Caco-2 (cell line): ENCODE measurements around the gene MECR. TPM values are rescaled to one million over a fixed set of nuclear protein-coding genes. Genes with fewer than 3 reads are reported as not detected.
A peak's percentile ranks its signal among the peaks of the same experiment; 100 is the strongest.

Source experiments
- BruUV-seq: library from RNA; stranded (reverse); fragments of 400-500 nt; replicated peaks from 2 replicates; lab custom pipeline; 2021; lab: Mats Ljungman, UMichigan
- CTCF ChIA-PET: fragments of 300-600 bp; sonication (Branson Sonifier 250); formaldehyde crosslinking; loops from one replicate; lab custom pipeline; 2022; ENCODE audit warnings: antibody characterized with exemption; lab: Charles Lee
- POLR2A ChIA-PET: fragments of 300-600 bp; sonication (Branson Sonifier 250); formaldehyde crosslinking; loops from one replicate; lab custom pipeline; 2022; ENCODE audit warnings: antibody characterized with exemption; lab: Charles Lee
- DNase-seq, 2 experiments: peaks; one replicate each; pipeline versions ENCODE4 v3.0.0 to v3.0.0-alpha.2; 2020 to 2022
- H3K27me3 ChIP-seq: replicated peaks from 2 replicates; pipeline ENCODE4 v1.6.0; 2011; ENCODE audit warnings: low read length; ENCODE audit not compliant: control insufficient read depth, insufficient read depth
- H3K36me3 ChIP-seq: 2 replicates; pipeline ENCODE4 v1.5.1; 2011; ENCODE audit warnings: low read length; ENCODE audit not compliant: control insufficient read depth, insufficient read depth
- H3K4me1 ChIP-seq: fragments of 250-450 bp; sonication (Bioruptor Pico); 2 replicates; pipeline ENCODE4 v1.5.1; 2020; ENCODE audit warnings: mild to moderate bottlenecking
- H3K4me3 ChIP-seq: 2 replicates; pipeline ENCODE4 v1.5.1; 2011; ENCODE audit warnings: low read depth, mild to moderate bottlenecking, control low read depth, low read length
- H3K9me3 ChIP-seq: fragments of 250-450 bp; sonication (Bioruptor Pico); 2 replicates; pipeline ENCODE4 v1.5.1; 2020; ENCODE audit warnings: mild to moderate bottlenecking, moderate library complexity
- H3K27ac Mint-ChIP-seq: one replicate; pipeline ENCODE4 v1.8.0; 2022; ENCODE audit warnings: mixed read lengths; ENCODE audit not compliant: unreplicated experiment
- H3K27me3 Mint-ChIP-seq: one replicate; pipeline ENCODE4 v1.8.0; 2022; ENCODE audit warnings: mixed read lengths; ENCODE audit not compliant: insufficient read depth, unreplicated experiment
- H3K36me3 Mint-ChIP-seq: one replicate; pipeline ENCODE4 v1.8.0; 2022; ENCODE audit warnings: mild to moderate bottlenecking, mixed read lengths; ENCODE audit not compliant: insufficient read depth, unreplicated experiment
- H3K4me1 Mint-ChIP-seq: one replicate; pipeline ENCODE4 v1.8.0; 2022; ENCODE audit warnings: low read depth, mixed read lengths; ENCODE audit not compliant: unreplicated experiment
- H3K4me3 Mint-ChIP-seq: one replicate; pipeline ENCODE4 v1.8.0; 2022; ENCODE audit warnings: mild to moderate bottlenecking, moderate library complexity, mixed read lengths; ENCODE audit not compliant: unreplicated experiment
- H3K9me3 Mint-ChIP-seq: one replicate; pipeline ENCODE4 v1.8.0; 2022; ENCODE audit warnings: mixed read lengths; ENCODE audit not compliant: unreplicated experiment
- CTCF ChIP-seq, 2 experiments: fragments of 200-600 bp in 1 of 2; IDR thresholded peaks; 1 replicate in 1 of 2; 2 replicates in 1 of 2; pipeline versions ENCODE4 v1.5.1 to v1.8.0; 2011 to 2022; ENCODE audit warnings: antibody characterized with exemption in 1 of 2, control low read depth in 1 of 2, inconsistent platforms in 1 of 2, low read depth in 1 of 2, low read length in 1 of 2, mild to moderate bottlenecking in 1 of 2, moderate library complexity in 1 of 2; ENCODE audit not compliant: insufficient read depth in 1 of 2, severe bottlenecking in 1 of 2, unreplicated experiment in 1 of 2
- intact Hi-C: fragments of 100-400 bp; cut with micrococcal nuclease; formaldehyde crosslinking; loops from one replicate; pipeline ENCODE4 v1.10.0; 2022; ENCODE audit not compliant: unreplicated experiment
- total RNA-seq: library from RNA; stranded (reverse); gene quantifications from 2 replicates; pipeline ENCODE4 v1.2.3, GENCODE V29; 2022

Gene MECR
- total RNA-seq, 1 experiment from 2014 or later = 23.1 TPM

- Mint-ChIP-seq H3K4me3 (no peak overlapping the region), H3K36me3 (peaks cover 5% of the 10 kb centered on the region), H3K27me3 (no peaks in the 10 kb centered on the region), H3K9me3 (no peaks in the 10 kb centered on the region), H3K27ac (no peak overlapping the region), H3K4me1 (peaks cover 16% of the 10 kb centered on the region)
- Histone ChIP-seq H3K9me3 (no peaks in the 10 kb centered on the region), H3K4me1 (peaks cover 25% of the 10 kb centered on the region), H3K27me3 (no peaks in the 10 kb centered on the region), H3K4me3 (no peak overlapping the region), H3K36me3 (no peaks in the 10 kb centered on the region)
- intact Hi-C loops = no loop called here
- ChIA-PET CTCF (no interaction called here), POLR2A (no interaction called here)
- TF ChIP-seq CTCF (IDR thresholded peaks at IDR 0.05; ENCODE audit: insufficient read depth in 1 of 2, low read depth in 1 of 2, low read length in 1 of 2, severe bottlenecking in 1 of 2, unreplicated experiment in 1 of 2) = no peak
- no peak for DNase-seq
- BruUV-seq = no TSS peak
Observed at GRCh38 chr1:29251164-29252124, 20.7 kb upstream of the MECR start.

- Mint-ChIP-seq H3K4me1 (peaks cover 16% of the 10 kb centered on the region), H3K4me3 (peak overlapping the region; percentile 8), H3K27me3 (no peaks in the 10 kb centered on the region), H3K36me3 (peaks cover 5% of the 10 kb centered on the region), H3K27ac (peak overlapping the region; percentile 88), H3K9me3 (no peaks in the 10 kb centered on the region)
- no peak for TF ChIP-seq CTCF (IDR thresholded peaks at IDR 0.05; ENCODE audit: insufficient read depth in 1 of 2, low read depth in 1 of 2, low read length in 1 of 2, severe bottlenecking in 1 of 2, unreplicated experiment in 1 of 2)
- ChIA-PET POLR2A (no interaction called here), CTCF (no interaction called here)
- BruUV-seq = no TSS peak
- Histone ChIP-seq H3K4me1 (peaks cover 31% of the 10 kb centered on the region), H3K4me3 (no peak overlapping the region), H3K36me3 (no peaks in the 10 kb centered on the region), H3K27me3 (no peaks in the 10 kb centered on the region), H3K9me3 (no peaks in the 10 kb centered on the region)
- intact Hi-C loops = no loop called here
- DNase-seq = no peak
Observed at GRCh38 chr1:29249951-29250581, 19.3 kb upstream of the MECR start.

- CTCF ChIA-PET = no interaction called here
- Mint-ChIP-seq H3K27me3 (no peaks in the 10 kb centered on the region), H3K4me1 (peaks cover 16% of the 10 kb centered on the region), H3K9me3 (no peaks in the 10 kb centered on the region), H3K36me3 (no peaks in the 10 kb centered on the region), H3K4me3 (peak overlapping the region; percentile 13), H3K27ac (peak overlapping the region; percentile 88)
- no peaks in the 10 kb centered on the region for H3K36me3 ChIP-seq
- H3K27me3 ChIP-seq = no peaks in the 10 kb centered on the region
- H3K9me3 ChIP-seq = no peaks in the 10 kb centered on the region
- peak; percentile 54 to 70 for DNase-seq
- POLR2A ChIA-PET = no interaction called here
- no peak for TF ChIP-seq CTCF (IDR thresholded peaks at IDR 0.05; ENCODE audit: insufficient read depth in 1 of 2, low read depth in 1 of 2, low read length in 1 of 2, severe bottlenecking in 1 of 2, unreplicated experiment in 1 of 2)
- H3K4me3 ChIP-seq = no peak overlapping the region
- BruUV-seq = no TSS peak
- intact Hi-C loops = no loop called here
- H3K4me1 ChIP-seq = peaks cover 31% of the 10 kb centered on the region
Observed at GRCh38 chr1:29249170-29249691, 18.5 kb upstream of the MECR start.
